Endothelial cell of umbilical vein (primary cell): Measurements from ENCODE around the gene LYVE1. TPM values are rescaled to one million over a fixed set of nuclear protein-coding genes. Genes with fewer than 3 reads are reported as not detected.

ENCODE experiments used
- BruUV-seq: library from RNA; stranded (reverse); fragments of 400-500 nt; replicated peaks from 2 replicates; lab custom pipeline; 2021; lab: Mats Ljungman, UMichigan
- CTCF ChIA-PET: fragments of 300-600, 350-600 bp; sonication (Branson Sonifier 250); formaldehyde crosslinking; loops from one replicate; lab custom pipeline; 2021; ENCODE audit warnings: antibody characterized with exemption, inconsistent platforms; lab: Charles Lee
- POLR2A ChIA-PET: fragments of 300-600, 350-600 bp; sonication (Branson Sonifier 250); formaldehyde crosslinking; loops from one replicate; lab custom pipeline; 2021; ENCODE audit warnings: antibody characterized with exemption, inconsistent platforms; lab: Charles Lee
- DNase-seq: peaks from one replicate; pipeline ENCODE4 v3.0.0-alpha.2; 2011; ENCODE audit warnings: low read depth, low spot score
- FAIRE-seq: peaks from 2 replicates; lab custom pipeline; 2011; peaks lifted over from hg19 to GRCh38; lab: Jason Lieb, UNC
- H2AFZ ChIP-seq: 2 replicates; pipeline ENCODE4 v1.6.0; 2012; ENCODE audit warnings: low read depth, low read length, control low read depth, inconsistent platforms
- H3K27ac ChIP-seq: 2 replicates; pipeline ENCODE4 v1.5.1; 2011; ENCODE audit warnings: low read depth, mild to moderate bottlenecking, control low read depth, low read length, moderate library complexity; ENCODE audit not compliant: insufficient read depth
- H3K27me3 ChIP-seq, 2 experiments: 2 replicates each; pipeline versions ENCODE4 v1.6.0 to v1.6.1; 2011; ENCODE audit warnings: low read length in 2 of 2, mixed read lengths in 1 of 2; ENCODE audit not compliant: control insufficient read depth in 2 of 2, insufficient read depth in 2 of 2
- H3K36me3 ChIP-seq, 2 experiments: 2 replicates in 1 of 2; 3 replicates in 1 of 2; pipeline ENCODE4 v1.5.1; 2011; ENCODE audit warnings: low read length in 2 of 2, mild to moderate bottlenecking in 1 of 2, moderate library complexity in 1 of 2; ENCODE audit not compliant: control insufficient read depth in 2 of 2, insufficient read depth in 2 of 2; ENCODE audit errors: extremely low read depth in 1 of 2
- H3K4me1 ChIP-seq: 3 replicates; pipeline ENCODE4 v1.5.1; 2011; ENCODE audit warnings: mild to moderate bottlenecking, low read length; ENCODE audit not compliant: control insufficient read depth, insufficient read depth; ENCODE audit errors: extremely low read depth
- H3K4me2 ChIP-seq: 2 replicates; pipeline ENCODE4 v1.6.1; 2011; ENCODE audit warnings: low read length, control low read depth, mixed read lengths; ENCODE audit not compliant: insufficient read depth
- H3K4me3 ChIP-seq, 3 experiments: fragments of 200-600 bp in 1 of 3; sonication (generic), shearing (Covaris generic) in 1 of 3; replicated peaks in 1 of 3; 2 replicates each; pipeline ENCODE4 v1.5.1; 2011 to 2016; ENCODE audit warnings: control low read depth in 3 of 3, low read length in 3 of 3, mild to moderate bottlenecking in 2 of 3, inconsistent platforms in 1 of 3, low read depth in 1 of 3, moderate library complexity in 1 of 3; ENCODE audit not compliant: insufficient read depth in 1 of 3
- H3K79me2 ChIP-seq: 2 replicates; pipeline ENCODE4 v1.6.0; 2012; ENCODE audit warnings: low read length, inconsistent platforms; ENCODE audit not compliant: control insufficient read depth, insufficient read depth
- H3K9ac ChIP-seq: replicated peaks from 2 replicates; pipeline ENCODE3; 2011; ENCODE audit warnings: low read length, control low read depth; ENCODE audit not compliant: insufficient read depth; ENCODE audit errors: extremely low read depth
- H3K9me1 ChIP-seq: replicated peaks from 3 replicates; pipeline ENCODE4 v1.6.0; 2011; ENCODE audit warnings: mild to moderate bottlenecking, low read length; ENCODE audit not compliant: control insufficient read depth, insufficient read depth; ENCODE audit errors: extremely low read depth
- H3K9me3 ChIP-seq: replicated peaks from 2 replicates; pipeline ENCODE4 v1.5.1; 2012; ENCODE audit warnings: low read length, inconsistent platforms; ENCODE audit not compliant: control insufficient read depth, insufficient read depth
- H4K20me1 ChIP-seq: replicated peaks from 2 replicates; pipeline ENCODE3; 2011; ENCODE audit warnings: mild to moderate bottlenecking, low read length; ENCODE audit not compliant: control insufficient read depth, insufficient read depth; ENCODE audit errors: extremely low read depth
- EZH2 ChIP-seq: IDR thresholded peaks from 2 replicates; pipeline ENCODE4 v1.6.1; 2012; ENCODE audit warnings: borderline replicate concordance, low read depth, mild to moderate bottlenecking, moderate library complexity, low read length, inconsistent platforms; ENCODE audit not compliant: severe bottlenecking
- FOS ChIP-seq: IDR thresholded peaks from 2 replicates; pipeline ENCODE4 v1.6.1; 2011; ENCODE audit warnings: mild to moderate bottlenecking, low read length, moderate library complexity, borderline replicate concordance; ENCODE audit not compliant: insufficient read depth
- GATA2 ChIP-seq: IDR thresholded peaks from 2 replicates; pipeline ENCODE4 v1.7.0; 2011; ENCODE audit warnings: low read depth, mild to moderate bottlenecking, moderate library complexity, mixed read lengths, low read length; ENCODE audit not compliant: insufficient read length, insufficient read depth
- JUN ChIP-seq: IDR thresholded peaks from 2 replicates; pipeline ENCODE4 v1.6.1; 2011; ENCODE audit warnings: borderline replicate concordance, low read depth; ENCODE audit not compliant: insufficient read length, insufficient read depth
- MYC ChIP-seq: IDR thresholded peaks from one replicate; pipeline ENCODE4 v1.6.1; 2011; ENCODE audit warnings: mild to moderate bottlenecking, low read depth, low read length
- POLR2A ChIP-seq: IDR thresholded peaks from 2 replicates; pipeline ENCODE4 v1.6.1; 2012; ENCODE audit warnings: low read depth, mild to moderate bottlenecking, control low read depth, low read length
- POLR2AphosphoS5 ChIP-seq: IDR thresholded peaks from 2 replicates; pipeline ENCODE4 v1.6.1; 2012; ENCODE audit warnings: low read depth, mild to moderate bottlenecking, control low read depth, low read length, moderate library complexity; ENCODE audit not compliant: insufficient read depth
- dilution Hi-C: fragments of 300-500 bp; cut with MboI; formaldehyde crosslinking; loops from one replicate; pipeline ENCODE4 v1.15.0; 2019; ENCODE audit warnings: low sequenced_read_pairs; ENCODE audit not compliant: extremely low pct_ligation_motif_present
- intact Hi-C: fragments of 100-400 bp; cut with micrococcal nuclease; formaldehyde crosslinking; loops from one replicate; pipeline ENCODE4 v1.10.0; 2022
- polyA plus RNA-seq, 4 experiments: library from polyadenylated mRNA; depleted of rRNA in 3 of 4; stranded (reverse) in 3 of 4; unstranded in 1 of 4; fragments of >200 nt; gene quantifications; 2 replicates each; pipeline versions ENCODE4 v1.2.1 to v1.2.3, GENCODE V29; 2011 to 2012; ENCODE audit warnings: missing spikeins in 1 of 4
- total RNA-seq: library from RNA; stranded (reverse); gene quantifications from 2 replicates; pipeline ENCODE4 v1.2.3, GENCODE V29; 2021
- TF ChIP-seq, protein P1 (sequence below), 2 donors: IDR thresholded peaks; 1 replicate in 1 of 2; 2 replicates in 1 of 2; pipeline ENCODE4 v1.5.1; 2011; ENCODE audit warnings: low read length in 2 of 2, mild to moderate bottlenecking in 2 of 2, moderate library complexity in 2 of 2, control low read depth in 1 of 2, inconsistent platforms in 1 of 2, low read depth in 1 of 2; ENCODE audit not compliant: insufficient read depth in 1 of 2; ENCODE audit errors: extremely low read depth in 1 of 2
- TF ChIP-seq, protein P2 (sequence below): IDR thresholded peaks from 2 replicates; pipeline ENCODE4 v1.6.1; 2011; ENCODE audit not compliant: insufficient read depth, insufficient read length

The LYVE1 gene
- total and polyA plus RNA-seq, 2 donors (not counting 3 experiments of a cell fraction or from before 2014, with no cell fraction given): 4.6 to 7.6 TPM

DNA sequence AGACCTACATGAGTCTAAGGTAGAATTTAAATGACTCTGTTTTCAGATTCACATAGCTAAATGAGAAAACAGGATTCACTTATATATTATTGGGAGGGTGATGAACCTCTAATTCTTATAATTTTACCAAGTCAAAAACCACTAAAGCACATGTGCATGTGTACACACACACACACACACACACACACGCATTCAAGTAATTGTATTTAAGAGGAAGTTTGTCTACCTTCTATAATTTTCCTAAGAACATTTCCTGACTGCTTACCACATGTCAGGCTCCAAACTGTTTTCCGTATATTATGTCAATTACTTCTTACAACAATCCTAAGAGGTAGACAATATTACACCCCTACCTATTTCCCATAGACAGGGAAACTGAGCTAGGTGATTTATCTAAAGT is 34.1 kb downstream of the LYVE1 start:
- no peak overlapping the region for H3K4me3 ChIP-seq
- no TSS peak for BruUV-seq
- H3K4me1 ChIP-seq: peaks cover 12% of the 10 kb centered on the region
- H3K9me1 ChIP-seq: no peaks in the 10 kb centered on the region
- CTCF ChIA-PET: interaction anchor here (1.9 to 2.7 kb wide), 2 partner anchors 18 to 20 kb away, joined by 7 to 10 read pairs; no protein-coding TSS in a partner anchor
- no peak overlapping the region for H3K27ac ChIP-seq
- H3K79me2 ChIP-seq: peaks cover 8% of the 10 kb centered on the region
- no peak overlapping the region for H3K9ac ChIP-seq
- dilution Hi-C loops (no loop called here), intact Hi-C loops (no loop called here)
- peak; percentile 52 for DNase-seq
- TF ChIP-seq POLR2A (no peak), MYC (no peak), POLR2AphosphoS5 (no peak), JUN (no peak), FOS (no peak), GATA2 (no peak), EZH2 (no peak)
- TF ChIP-seq, protein P1, sequence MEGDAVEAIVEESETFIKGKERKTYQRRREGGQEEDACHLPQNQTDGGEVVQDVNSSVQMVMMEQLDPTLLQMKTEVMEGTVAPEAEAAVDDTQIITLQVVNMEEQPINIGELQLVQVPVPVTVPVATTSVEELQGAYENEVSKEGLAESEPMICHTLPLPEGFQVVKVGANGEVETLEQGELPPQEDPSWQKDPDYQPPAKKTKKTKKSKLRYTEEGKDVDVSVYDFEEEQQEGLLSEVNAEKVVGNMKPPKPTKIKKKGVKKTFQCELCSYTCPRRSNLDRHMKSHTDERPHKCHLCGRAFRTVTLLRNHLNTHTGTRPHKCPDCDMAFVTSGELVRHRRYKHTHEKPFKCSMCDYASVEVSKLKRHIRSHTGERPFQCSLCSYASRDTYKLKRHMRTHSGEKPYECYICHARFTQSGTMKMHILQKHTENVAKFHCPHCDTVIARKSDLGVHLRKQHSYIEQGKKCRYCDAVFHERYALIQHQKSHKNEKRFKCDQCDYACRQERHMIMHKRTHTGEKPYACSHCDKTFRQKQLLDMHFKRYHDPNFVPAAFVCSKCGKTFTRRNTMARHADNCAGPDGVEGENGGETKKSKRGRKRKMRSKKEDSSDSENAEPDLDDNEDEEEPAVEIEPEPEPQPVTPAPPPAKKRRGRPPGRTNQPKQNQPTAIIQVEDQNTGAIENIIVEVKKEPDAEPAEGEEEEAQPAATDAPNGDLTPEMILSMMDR (IDR thresholded peaks at IDR 0.05; ENCODE audit: extremely low read depth in 1 of 2, insufficient read depth in 1 of 2, low read depth in 1 of 2, low read length in 2 of 2): no peak
- TF ChIP-seq, protein P2, sequence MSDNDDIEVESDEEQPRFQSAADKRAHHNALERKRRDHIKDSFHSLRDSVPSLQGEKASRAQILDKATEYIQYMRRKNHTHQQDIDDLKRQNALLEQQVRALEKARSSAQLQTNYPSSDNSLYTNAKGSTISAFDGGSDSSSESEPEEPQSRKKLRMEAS: no peak
- no peaks in the 10 kb centered on the region for H4K20me1 ChIP-seq
- H3K9me3 ChIP-seq: no peaks in the 10 kb centered on the region
- H2AFZ ChIP-seq: no peak overlapping the region
- no peak for FAIRE-seq
- no peak overlapping the region for H3K4me2 ChIP-seq
- POLR2A ChIA-PET: no interaction called here
- H3K27me3 ChIP-seq: no peaks in the 10 kb centered on the region
- H3K36me3 ChIP-seq: peaks cover 0 to 6% of the 10 kb centered on the region in 2 experiments
